ENCODE data around the gene TEX38. TPM values are rescaled to one million over a fixed set of nuclear protein-coding genes. Genes with fewer than 3 reads are reported as not detected.

TEX38 gene
- total and polyA plus RNA-seq, 2 of the 13 experiments (the other 11 are each of a cell fraction or from before 2014, with no cell fraction given): 0.18 TPM; not detected in 1

DNA sequence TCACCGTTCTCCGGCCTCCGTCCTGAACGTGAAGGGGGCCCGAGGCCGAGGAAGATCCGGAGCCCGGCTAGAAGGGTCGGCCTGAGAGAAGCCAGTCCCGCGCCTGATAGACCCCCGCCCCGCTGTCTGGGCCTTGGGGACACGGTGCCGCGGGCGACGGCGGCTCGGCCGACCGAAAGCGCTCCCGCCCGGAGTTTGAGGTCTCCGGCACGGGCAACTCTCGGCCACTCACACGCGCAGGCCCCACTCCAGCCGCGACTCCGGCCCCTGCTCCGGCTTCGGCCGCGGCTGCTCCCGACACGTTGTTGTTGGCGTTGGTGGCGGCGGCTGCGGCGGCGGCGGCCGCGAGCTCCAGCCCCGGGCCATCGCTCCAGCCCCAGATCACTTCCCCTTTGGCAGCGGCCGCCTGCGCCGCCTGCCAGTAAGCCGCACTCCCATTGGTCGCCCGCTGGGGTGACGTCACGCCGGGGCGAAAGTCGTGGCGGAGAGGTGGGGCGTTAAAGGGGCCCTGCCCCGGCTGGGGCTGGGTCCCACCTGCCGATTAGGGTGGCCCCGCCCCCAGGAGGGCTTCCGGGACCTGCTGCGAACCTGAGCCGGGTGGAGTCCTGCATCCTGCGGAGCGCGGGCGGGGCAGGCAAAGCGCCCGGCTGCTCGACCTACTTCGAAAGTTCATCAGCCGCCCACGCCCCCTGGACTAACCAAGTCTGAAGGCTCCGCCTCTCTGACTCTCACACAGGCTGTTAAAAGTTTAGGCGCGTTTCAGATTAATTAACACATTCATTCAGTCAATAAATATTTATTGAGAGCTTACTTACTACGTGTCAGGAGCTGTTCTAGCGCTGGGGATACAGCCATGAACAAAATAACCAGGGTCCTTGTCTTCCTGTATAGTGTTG, 47.3 kb downstream of the TEX38 start, which contains the start of gene EFCAB14 (continued):
- TF ChIP-seq, protein P1, sequence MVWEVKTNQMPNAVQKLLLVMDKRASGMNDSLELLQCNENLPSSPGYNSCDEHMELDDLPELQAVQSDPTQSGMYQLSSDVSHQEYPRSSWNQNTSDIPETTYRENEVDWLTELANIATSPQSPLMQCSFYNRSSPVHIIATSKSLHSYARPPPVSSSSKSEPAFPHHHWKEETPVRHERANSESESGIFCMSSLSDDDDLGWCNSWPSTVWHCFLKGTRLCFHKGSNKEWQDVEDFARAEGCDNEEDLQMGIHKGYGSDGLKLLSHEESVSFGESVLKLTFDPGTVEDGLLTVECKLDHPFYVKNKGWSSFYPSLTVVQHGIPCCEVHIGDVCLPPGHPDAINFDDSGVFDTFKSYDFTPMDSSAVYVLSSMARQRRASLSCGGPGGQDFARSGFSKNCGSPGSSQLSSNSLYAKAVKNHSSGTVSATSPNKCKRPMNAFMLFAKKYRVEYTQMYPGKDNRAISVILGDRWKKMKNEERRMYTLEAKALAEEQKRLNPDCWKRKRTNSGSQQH (CRISPR knock-in tag; IDR thresholded peaks at IDR 0.05; ENCODE audit: low read depth): no peak
- TF ChIP-seq, protein P2, sequence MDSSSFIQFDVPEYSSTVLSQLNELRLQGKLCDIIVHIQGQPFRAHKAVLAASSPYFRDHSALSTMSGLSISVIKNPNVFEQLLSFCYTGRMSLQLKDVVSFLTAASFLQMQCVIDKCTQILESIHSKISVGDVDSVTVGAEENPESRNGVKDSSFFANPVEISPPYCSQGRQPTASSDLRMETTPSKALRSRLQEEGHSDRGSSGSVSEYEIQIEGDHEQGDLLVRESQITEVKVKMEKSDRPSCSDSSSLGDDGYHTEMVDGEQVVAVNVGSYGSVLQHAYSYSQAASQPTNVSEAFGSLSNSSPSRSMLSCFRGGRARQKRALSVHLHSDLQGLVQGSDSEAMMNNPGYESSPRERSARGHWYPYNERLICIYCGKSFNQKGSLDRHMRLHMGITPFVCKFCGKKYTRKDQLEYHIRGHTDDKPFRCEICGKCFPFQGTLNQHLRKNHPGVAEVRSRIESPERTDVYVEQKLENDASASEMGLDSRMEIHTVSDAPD (CRISPR knock-in tag; IDR thresholded peaks at IDR 0.05): no peak
- peak; percentile 25; the same call in 1 of the 2 replicates for TF ChIP-seq ZSCAN20 (CRISPR knock-in tag; IDR thresholded peaks at IDR 0.05; ENCODE audit: borderline replicate concordance)
- no peak for TF ChIP-seq ZNF143 (CRISPR knock-in tag; IDR thresholded peaks at IDR 0.05)
- TF ChIP-seq GABPA (IDR thresholded peaks at IDR 0.05; ENCODE audit: low read depth, low read length): peak; percentile 58
- peak; percentile 79 for TF ChIP-seq GABPA (CRISPR knock-in tag; IDR thresholded peaks at IDR 0.05; ENCODE audit: low read depth)
- TF ChIP-seq, protein P3, sequence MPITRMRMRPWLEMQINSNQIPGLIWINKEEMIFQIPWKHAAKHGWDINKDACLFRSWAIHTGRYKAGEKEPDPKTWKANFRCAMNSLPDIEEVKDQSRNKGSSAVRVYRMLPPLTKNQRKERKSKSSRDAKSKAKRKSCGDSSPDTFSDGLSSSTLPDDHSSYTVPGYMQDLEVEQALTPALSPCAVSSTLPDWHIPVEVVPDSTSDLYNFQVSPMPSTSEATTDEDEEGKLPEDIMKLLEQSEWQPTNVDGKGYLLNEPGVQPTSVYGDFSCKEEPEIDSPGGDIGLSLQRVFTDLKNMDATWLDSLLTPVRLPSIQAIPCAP (CRISPR knock-in tag; IDR thresholded peaks at IDR 0.05; ENCODE audit: low read depth): no peak
- TF ChIP-seq, protein P4, sequence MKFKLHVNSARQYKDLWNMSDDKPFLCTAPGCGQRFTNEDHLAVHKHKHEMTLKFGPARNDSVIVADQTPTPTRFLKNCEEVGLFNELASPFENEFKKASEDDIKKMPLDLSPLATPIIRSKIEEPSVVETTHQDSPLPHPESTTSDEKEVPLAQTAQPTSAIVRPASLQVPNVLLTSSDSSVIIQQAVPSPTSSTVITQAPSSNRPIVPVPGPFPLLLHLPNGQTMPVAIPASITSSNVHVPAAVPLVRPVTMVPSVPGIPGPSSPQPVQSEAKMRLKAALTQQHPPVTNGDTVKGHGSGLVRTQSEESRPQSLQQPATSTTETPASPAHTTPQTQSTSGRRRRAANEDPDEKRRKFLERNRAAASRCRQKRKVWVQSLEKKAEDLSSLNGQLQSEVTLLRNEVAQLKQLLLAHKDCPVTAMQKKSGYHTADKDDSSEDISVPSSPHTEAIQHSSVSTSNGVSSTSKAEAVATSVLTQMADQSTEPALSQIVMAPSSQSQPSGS (CRISPR knock-in tag; IDR thresholded peaks at IDR 0.05): peak; percentile 96
- peak; percentile 61 for TF ChIP-seq FOSL2 (CRISPR knock-in tag; IDR thresholded peaks at IDR 0.05)
- peak; percentile 50; the same call in 1 of the 2 replicates for TF ChIP-seq HCFC1 (IDR thresholded peaks at IDR 0.05; ENCODE audit: low read depth, low read length)
- TF ChIP-seq, protein P5, sequence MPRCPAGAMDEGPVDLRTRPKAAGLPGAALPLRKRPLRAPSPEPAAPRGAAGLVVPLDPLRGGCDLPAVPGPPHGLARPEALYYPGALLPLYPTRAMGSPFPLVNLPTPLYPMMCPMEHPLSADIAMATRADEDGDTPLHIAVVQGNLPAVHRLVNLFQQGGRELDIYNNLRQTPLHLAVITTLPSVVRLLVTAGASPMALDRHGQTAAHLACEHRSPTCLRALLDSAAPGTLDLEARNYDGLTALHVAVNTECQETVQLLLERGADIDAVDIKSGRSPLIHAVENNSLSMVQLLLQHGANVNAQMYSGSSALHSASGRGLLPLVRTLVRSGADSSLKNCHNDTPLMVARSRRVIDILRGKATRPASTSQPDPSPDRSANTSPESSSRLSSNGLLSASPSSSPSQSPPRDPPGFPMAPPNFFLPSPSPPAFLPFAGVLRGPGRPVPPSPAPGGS (CRISPR knock-in tag; IDR thresholded peaks at IDR 0.05): 0 out of 2 replicates have a peak, but pooled peaks have one; percentile 38
- TF ChIP-seq, protein P6, sequence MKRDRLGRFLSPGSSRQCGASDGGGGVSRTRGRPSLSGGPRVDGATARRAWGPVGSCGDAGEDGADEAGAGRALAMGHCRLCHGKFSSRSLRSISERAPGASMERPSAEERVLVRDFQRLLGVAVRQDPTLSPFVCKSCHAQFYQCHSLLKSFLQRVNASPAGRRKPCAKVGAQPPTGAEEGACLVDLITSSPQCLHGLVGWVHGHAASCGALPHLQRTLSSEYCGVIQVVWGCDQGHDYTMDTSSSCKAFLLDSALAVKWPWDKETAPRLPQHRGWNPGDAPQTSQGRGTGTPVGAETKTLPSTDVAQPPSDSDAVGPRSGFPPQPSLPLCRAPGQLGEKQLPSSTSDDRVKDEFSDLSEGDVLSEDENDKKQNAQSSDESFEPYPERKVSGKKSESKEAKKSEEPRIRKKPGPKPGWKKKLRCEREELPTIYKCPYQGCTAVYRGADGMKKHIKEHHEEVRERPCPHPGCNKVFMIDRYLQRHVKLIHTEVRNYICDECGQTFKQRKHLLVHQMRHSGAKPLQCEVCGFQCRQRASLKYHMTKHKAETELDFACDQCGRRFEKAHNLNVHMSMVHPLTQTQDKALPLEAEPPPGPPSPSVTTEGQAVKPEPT (CRISPR knock-in tag; IDR thresholded peaks at IDR 0.05; ENCODE audit: low read depth): no peak
- TF ChIP-seq, protein P7, sequence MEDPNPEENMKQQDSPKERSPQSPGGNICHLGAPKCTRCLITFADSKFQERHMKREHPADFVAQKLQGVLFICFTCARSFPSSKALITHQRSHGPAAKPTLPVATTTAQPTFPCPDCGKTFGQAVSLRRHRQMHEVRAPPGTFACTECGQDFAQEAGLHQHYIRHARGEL (CRISPR knock-in tag; IDR thresholded peaks at IDR 0.05): no peak
- TF ChIP-seq ZNF232 (CRISPR knock-in tag; IDR thresholded peaks at IDR 0.05; ENCODE audit: borderline replicate concordance): peak; percentile 41; the same call in 1 of the 2 replicates
